ENCODE results near the gene COG8. TPM values are rescaled to one million over a fixed set of nuclear protein-coding genes. Genes with fewer than 3 reads are reported as not detected.

The COG8 gene
- total and polyA plus RNA-seq, 10 of the 15 experiments (the other 5 are each of a cell fraction or from before 2014, with no cell fraction given), result 2.8 to 39.6 (median 23.8) TPM

GRCh38 chr16:69286941-69287713, 52.2 kb downstream of the COG8 start (continued):
- TF ChIP-seq E4F1 (IDR thresholded peaks at IDR 0.05; ENCODE audit: borderline replicate concordance, partially characterized antibody) (no peak), BACH1 (IDR thresholded peaks at IDR 0.05; ENCODE audit: borderline replicate concordance) (no peak), POLR2A (IDR thresholded peaks at IDR 0.05; ENCODE audit: low read depth, low read length) (no peak), ZNF207 (IDR thresholded peaks at IDR 0.05; ENCODE audit: borderline replicate concordance) (no peak)

- CTCF ChIA-PET, result interaction anchor here (0.7 to 8.6 kb wide), 14 partner anchors 9 to 756 kb away, joined by 3 to 193 read pairs (median 5); no protein-coding TSS in a partner anchor
- Histone ChIP-seq H2AFZ (ENCODE audit: control insufficient read depth, low read depth, low read length) (no peak overlapping the region), H3K9ac (ENCODE audit: control insufficient read depth, insufficient read depth, low read length) (no peak overlapping the region), H3K4me2 (ENCODE audit: control insufficient read depth, insufficient read depth) (no peak overlapping the region), H3K4me3 (no peak overlapping the region), H3K4me1 (ENCODE audit: control insufficient read depth, insufficient read depth, low read length) (no peaks in the 10 kb centered on the region), H3K9me3 (replicated peaks; ENCODE audit: control insufficient read depth, insufficient read depth, low read length) (no peaks in the 10 kb centered on the region), H3K27me3 (replicated peaks in 1 of 2; ENCODE audit: control insufficient read depth in 2 of 2, insufficient read depth in 2 of 2, low read length in 1 of 2) (no peaks in the 10 kb centered on the region), H3K27ac (ENCODE audit: control insufficient read depth, insufficient read depth) (no peak overlapping the region), H3K36me3 (ENCODE audit: control insufficient read depth in 2 of 2, insufficient read depth in 2 of 2, low read length in 1 of 2) (no peaks in the 10 kb centered on the region; a peak in 1 of 4 replicates), H4K20me1 (ENCODE audit: control insufficient read depth, insufficient read depth) (no peaks in the 10 kb centered on the region), H3K79me2 (ENCODE audit: control insufficient read depth, insufficient read depth, low read length) (no peaks in the 10 kb centered on the region)
- RAD21 ChIA-PET (ENCODE audit: unreplicated experiment), result interaction anchor here (1.2 to 6.7 kb wide), 6 partner anchors 44 to 173 kb away, joined by 3 to 69 read pairs (median 4); partner anchors contain the start of gene SNTB2
- in situ Hi-C loops (cut with MboI) (loop anchor here (5.0 to 10.0 kb wide), 2 partner anchors 133 to 760 kb away; no protein-coding TSS in a partner anchor), intact Hi-C loops (cut with micrococcal nuclease; ENCODE audit: unreplicated experiment) (loop anchor here (5.0 to 10.0 kb wide), 2 partner anchors 380 to 758 kb away; no protein-coding TSS in a partner anchor)
- BruUV-seq (replicated peaks), result no TSS peak
- POLR2A ChIA-PET, result interaction anchor here (0.6 to 0.7 kb wide), 2 partner anchors 161 to 1402 kb away, joined by 3 to 4 read pairs; no protein-coding TSS in a partner anchor
- SMC1A ChIA-PET (ENCODE audit: uncharacterized antibody, unreplicated experiment), result interaction anchor here (0.6 to 8.2 kb wide), 19 partner anchors 8 to 426 kb away, joined by 3 to 117 read pairs (median 4); partner anchors contain the start of gene SNTB2
- no peak for FAIRE-seq
- 82% methylated on average over 4 of the region's 4 CpGs for WGBS (ENCODE audit: insufficient coverage, insufficient replicate concordance, low lambda C conversion rate, missing lambda C conversion rate)
- no peak for ATAC-seq
- no peak for DNase-seq (ENCODE audit: low read depth, low spot score)
- TF ChIP-seq HCFC1 (IDR thresholded peaks at IDR 0.05; ENCODE audit: low read length) (no peak), HSF1 (IDR thresholded peaks at IDR 0.05; ENCODE audit: low read depth, low read length) (no peak), NFYA (IDR thresholded peaks at IDR 0.05; ENCODE audit: borderline replicate concordance, low read depth, low read length) (no peak), TCF7 (IDR thresholded peaks at IDR 0.05; ENCODE audit: borderline replicate concordance) (no peak), JUND (IDR thresholded peaks at IDR 0.05; ENCODE audit: low read depth, low read length) (no peak), NBN (IDR thresholded peaks at IDR 0.05) (no peak), ATF7 (IDR thresholded peaks at IDR 0.05; ENCODE audit: low read depth) (no peak), PKNOX1 (IDR thresholded peaks at IDR 0.05) (no peak), TBL1XR1 (IDR thresholded peaks at IDR 0.05; ENCODE audit: low read depth, low read length) (no peak), BACH1 (IDR thresholded peaks at IDR 0.05; ENCODE audit: borderline replicate concordance) (no peak), BCL3 (IDR thresholded peaks at IDR 0.05; ENCODE audit: borderline replicate concordance, insufficient read depth, low read depth, low read length, poor library complexity, severe bottlenecking) (no peak), RAD51 (IDR thresholded peaks at IDR 0.05) (no peak), LARP7 (IDR thresholded peaks at IDR 0.05) (no peak)
Measured at GRCh38 chr16:69285240-69285639, 54.1 kb downstream of the COG8 start.
